ENCODE results near the gene PHLDB2.

Gene PHLDB2

GRCh38 chr3:111852540-111852939 lies 6.5 kb upstream of the PHLDB2 start:
- no peak for DNase-seq

GRCh38 chr3:111853068-111853467 lies 6.0 kb upstream of the PHLDB2 start:
- DNase-seq = no peak

GRCh38 chr3:111854990-111855389 lies 4.1 kb upstream of the PHLDB2 start:
- DNase-seq = no peak

DNA sequence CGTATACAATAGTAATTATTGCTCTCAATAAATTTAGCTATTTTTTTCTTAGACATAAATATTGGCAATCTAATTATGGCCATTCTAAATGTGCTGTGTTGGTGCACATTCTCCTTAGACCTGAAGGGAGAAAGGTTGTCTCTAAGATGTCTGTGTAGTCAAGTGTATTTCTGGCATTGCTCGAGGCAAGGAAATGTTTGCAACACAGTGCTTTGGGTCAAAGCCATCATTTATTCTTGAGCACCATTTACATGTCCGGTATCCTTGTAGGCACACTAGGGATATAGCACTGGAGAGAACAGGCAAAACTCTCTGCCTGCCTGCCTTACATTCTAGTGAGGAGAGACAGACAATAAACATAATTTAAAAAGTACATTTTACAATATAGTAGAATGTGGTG lies 2.6 kb upstream of the PHLDB2 start:
- no peak for DNase-seq

- no peak for DNase-seq
These were observed 1.6 kb upstream of the PHLDB2 start for GRCh38 chr3:111857474-111857873.

GRCh38 chr3:111858642-111859041 lies 423 bp upstream of the PHLDB2 start:
- no peak for DNase-seq

- DNase-seq = peak; percentile 33 to 50
These were observed 1.2 kb downstream of the PHLDB2 start for GRCh38 chr3:111859974-111860859.

GRCh38 chr3:111861391-111861790 lies 2.3 kb downstream of the PHLDB2 start:
- DNase-seq = no peak

GRCh38 chr3:111862415-111862814 lies 3.4 kb downstream of the PHLDB2 start:
- no peak for DNase-seq

GRCh38 chr3:111862974-111863373 lies 3.9 kb downstream of the PHLDB2 start:
- DNase-seq = no peak

GRCh38 chr3:111863942-111864694 lies 5.1 kb downstream of the PHLDB2 start:
- DNase-seq = no peak

DNA sequence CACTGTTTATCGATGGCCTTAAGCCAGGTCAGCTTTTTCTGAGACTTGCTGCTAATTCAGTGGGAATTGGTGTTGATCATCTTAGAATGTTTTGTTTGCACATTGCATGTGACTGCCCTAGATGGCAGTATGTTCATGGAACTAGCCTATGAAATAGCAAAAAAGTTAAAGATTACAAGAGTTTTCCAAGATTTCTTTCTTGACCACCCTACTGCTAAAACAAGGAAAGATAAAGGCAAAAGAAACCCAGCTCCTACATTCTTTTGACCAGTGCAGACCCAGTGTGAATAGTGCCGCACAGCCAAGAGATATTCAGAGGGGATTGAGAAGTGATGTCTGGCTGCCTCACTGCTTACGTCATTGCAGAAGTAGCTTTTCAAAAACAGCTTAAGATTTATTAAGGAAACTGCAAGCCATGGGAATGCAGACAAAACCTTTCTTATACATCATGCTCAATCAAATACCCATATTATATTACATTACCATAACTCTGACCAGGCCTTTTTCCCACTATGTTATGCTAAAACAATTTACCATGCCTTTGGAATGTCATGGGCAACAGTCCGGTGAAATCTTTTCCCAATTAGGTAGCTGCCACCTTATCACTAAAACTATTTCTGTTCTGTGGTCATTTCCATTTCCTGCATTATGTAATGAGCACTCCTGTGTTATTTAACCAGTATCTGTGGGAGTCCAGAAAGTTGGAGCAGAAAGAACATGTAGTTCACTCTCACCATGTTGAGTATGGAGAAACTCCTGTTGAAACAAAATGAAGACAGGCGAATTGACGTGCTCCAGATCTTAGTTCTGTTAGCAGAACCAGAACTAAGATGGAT lies 6.0 kb downstream of the PHLDB2 start:
- DNase-seq = no peak

DNA sequence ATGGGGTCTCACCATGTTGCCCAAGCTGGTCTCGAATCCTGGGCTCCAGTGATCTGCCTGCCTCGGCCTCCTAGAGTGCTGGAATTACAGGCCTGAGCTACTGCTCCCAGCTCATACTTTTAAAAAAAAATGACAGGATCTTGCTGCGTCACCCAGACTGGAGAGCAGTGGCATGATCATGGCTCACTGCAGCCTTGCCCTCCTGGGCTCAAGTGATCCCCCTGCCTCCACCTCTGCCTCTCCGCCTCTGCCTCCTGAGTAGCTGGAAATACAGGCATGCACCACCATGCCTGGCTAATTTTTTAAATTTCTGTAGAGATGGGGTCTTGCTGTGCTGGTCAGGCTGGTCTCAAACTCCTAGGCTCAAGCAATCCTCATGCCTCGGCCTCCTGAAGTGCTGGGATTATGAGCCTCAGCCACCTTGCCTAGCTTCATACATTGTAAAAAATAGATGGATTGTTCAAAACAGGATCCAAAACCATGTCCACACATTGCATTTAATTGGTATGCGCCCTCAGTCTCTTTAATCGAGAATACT lies 8.9 kb downstream of the PHLDB2 start:
- DNase-seq = no peak

- DNase-seq = no peak
These were observed 11.6 kb downstream of the PHLDB2 start for GRCh38 chr3:111870620-111871019.

DNA sequence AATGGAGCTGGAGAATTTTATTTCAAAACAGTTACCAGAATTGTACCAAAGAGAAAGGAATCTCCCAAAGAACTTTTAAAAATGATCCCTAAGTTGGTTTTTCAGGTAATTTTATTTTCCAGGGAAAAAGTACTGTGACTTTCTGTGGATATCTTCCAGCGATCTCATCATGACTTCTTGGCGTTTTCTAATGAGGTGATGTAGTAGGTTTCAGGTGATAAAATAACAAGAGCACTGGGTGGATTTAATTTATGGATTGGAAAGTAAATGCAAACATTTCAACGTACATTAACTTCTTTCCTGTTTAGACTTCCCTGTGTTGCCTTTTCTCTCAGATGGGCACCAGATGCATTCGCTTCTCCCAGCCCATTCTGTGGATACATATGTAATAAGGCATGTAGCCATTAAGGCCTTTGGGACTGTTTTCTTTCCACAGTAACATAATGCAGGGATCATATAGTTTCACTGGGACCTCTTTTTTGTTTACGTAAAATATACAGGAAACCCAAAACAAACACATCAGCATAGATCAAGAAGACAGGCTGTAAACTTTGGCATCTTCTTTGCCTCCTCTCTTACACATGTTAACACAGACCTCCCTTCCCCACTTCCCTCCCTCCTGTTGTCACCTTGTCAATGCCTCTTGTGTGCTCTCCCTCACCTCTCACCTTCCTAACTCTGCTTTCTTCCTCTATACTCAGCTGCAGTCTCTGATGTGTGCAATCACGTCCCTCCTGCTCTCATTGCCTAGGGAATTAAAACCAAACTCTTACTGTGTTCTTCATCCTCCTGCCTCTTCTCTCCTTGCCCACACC lies 13.0 kb downstream of the PHLDB2 start:
- no peak for DNase-seq

- no peak for DNase-seq
These were observed 13.9 kb downstream of the PHLDB2 start for GRCh38 chr3:111872979-111873378.

- no peak for DNase-seq
These were observed 15.2 kb downstream of the PHLDB2 start for GRCh38 chr3:111874177-111874820.

DNA sequence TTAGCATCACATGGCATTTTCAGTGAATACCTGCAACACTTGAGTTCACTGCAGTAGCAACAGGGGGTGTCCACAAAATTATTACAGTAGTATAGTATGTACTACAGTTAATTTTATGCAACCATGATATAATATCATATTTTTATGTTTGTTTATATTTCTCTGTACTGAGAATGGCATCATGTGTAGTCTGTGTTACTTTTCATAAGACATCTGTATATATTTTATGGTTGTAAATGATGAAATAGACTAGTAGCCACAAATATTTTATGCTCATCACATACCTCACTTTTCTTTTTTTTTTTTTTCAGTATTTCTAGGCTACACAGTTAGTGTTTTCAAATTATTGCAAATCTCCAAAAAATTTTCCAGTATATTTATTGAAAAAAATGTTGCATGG lies 22.4 kb downstream of the PHLDB2 start:
- DNase-seq = no peak

- DNase-seq = no peak
These were observed 23.1 kb downstream of the PHLDB2 start for GRCh38 chr3:111882194-111882593.

GRCh38 chr3:111882799-111883198 lies 23.7 kb downstream of the PHLDB2 start:
- no peak for DNase-seq

- no peak for DNase-seq
These were observed 25.4 kb downstream of the PHLDB2 start for GRCh38 chr3:111884411-111885018.

Data from NCI-H187 (cell line).